HG03521 (cell line): ENCODE measurements around the gene CACNA2D3.

Experiments
- ATAC-seq: cut with Tn5 transposase; IDR thresholded peaks from one replicate; pipeline ENCODE4 v1.9.1; 2021; ENCODE audit warnings: mild to moderate bottlenecking, moderate library complexity; ENCODE audit not compliant: unreplicated experiment

Gene CACNA2D3

DNA sequence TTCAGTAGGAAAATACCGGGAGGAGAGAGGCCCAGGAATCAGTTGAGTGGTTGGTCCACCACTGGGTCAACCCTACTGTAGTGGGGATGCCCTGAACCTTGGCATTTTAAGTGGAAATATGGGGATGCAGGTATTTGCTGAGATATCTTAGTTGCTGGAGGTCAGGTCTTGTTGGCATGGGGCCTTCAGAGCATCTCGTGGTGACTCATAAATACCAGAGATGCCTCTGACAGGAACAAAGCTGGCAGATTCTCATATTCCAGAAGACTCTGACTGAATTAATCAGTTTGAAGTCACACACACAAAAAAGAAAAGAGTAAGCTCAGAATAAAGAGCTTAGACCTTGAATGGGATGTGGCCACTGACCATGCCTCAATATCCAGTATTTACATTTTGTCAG is 91.6 kb downstream of the CACNA2D3 start:
- ATAC-seq = no peak

DNA sequence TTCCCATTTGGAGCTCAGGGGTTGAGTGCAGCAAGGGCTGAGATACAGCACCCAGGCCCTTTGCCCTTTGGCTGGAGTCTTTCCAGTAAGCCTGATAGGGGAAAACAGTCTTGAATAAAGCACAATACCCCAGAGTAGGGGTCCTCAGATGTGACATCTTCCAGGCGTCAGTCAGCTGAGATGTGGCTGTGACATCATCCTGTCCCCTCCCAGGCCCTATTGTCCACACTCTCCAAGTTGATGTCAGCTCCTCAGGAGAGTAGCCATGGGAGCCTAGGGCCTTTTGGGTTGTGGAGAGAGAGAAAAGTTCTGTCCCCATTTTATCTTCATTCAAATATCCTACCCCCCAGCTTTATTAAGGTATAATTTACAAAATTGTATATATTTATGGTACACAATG is 92.5 kb downstream of the CACNA2D3 start:
- ATAC-seq = no peak

DNA sequence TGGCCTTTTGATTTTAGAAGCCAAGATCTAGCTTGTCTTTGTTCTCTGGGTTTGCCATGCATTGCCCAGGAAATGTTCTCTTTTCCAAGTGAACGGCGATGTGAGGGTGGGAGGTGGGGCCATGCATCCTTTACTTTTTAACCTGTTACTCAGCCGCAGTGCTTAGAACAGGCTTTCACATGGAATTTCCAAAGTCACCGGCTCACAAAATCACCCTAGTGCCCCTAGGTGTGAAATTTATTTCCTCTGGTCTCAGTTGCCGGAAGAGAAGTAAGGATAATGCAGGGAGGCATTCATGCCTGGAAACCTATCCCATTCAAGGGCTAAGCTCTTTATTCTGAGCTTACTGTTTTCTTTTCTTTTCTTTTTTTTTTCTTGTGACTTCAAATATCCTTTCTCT is 93.2 kb downstream of the CACNA2D3 start:
- no peak for ATAC-seq

GRCh38 chr3:54217828-54218227 is 95.5 kb downstream of the CACNA2D3 start:
- no peak for ATAC-seq

DNA sequence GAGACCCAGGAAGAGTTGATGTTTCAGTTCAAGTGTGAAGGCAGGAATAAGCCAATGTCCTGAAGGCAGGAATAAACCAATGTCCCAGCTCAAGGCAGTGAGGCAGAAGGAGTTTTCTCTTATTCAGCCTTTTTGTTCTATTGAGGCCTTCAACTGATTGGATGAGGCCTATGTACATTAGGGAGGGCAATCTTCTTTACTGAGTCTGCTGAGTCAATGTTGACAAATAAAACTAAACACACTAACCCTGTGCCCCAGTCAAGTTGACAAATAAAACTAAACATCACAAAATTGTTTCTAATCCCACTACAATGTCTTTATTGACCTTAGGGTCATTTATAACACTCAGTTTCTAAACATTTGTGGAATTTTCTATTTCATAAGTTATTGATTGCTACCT is 100.0 kb downstream of the CACNA2D3 start:
- ATAC-seq = no peak

- ATAC-seq = no peak
Observed at GRCh38 chr3:54223063-54223462, 100.7 kb downstream of the CACNA2D3 start.

DNA sequence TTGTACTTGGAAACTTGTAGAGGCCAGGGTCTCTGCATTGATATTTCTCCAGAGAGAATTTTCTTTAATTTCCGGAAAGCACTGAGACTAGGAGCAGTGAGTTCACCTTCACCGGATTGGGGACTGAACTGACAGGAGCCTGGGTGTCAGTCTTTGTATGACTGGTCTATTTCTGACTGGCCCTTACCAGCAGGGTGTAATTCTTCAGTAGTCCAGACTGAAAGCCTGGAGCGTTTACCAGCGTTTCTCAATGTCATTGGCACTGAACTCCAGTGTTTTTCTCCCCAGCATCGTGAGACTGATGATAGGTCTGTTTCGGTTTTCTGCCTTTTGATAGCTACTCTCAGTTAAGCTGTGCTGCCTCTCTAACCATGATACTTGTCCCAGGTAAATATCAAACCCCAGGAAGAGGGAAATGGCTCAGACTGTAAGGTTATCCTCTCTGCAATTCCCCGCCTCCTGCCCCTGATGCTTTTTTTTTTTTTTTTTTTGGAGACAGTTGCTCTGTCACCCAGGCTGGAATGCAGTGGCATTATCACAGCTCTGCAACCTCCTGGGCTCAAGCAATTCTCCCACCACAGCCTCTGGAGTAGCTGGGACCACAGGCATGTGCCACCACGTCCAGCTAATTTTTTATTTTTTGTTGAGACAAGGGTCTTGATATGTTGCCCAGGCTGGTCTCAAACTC is 103.6 kb downstream of the CACNA2D3 start:
- no peak for ATAC-seq

GRCh38 chr3:54228806-54229205 is 106.5 kb downstream of the CACNA2D3 start:
- ATAC-seq = no peak

DNA sequence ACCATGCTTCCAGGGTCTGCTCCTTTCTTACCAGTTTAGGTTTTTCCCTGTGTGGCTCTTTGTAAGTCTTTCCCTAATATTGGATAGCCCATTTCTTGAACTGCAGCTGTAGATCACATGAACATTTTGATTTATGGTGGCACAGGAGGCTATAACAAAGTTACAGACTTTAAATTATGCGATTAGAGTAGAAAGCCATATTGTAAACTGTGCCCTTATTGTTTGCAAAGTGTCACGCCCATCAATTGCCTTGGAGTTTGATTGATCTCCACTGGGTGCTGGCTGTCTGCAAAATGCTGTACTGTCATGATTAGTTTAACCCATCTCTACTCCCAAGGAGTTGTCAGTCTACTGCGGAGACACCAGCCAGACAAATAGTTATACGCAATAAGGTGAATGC is 110.3 kb downstream of the CACNA2D3 start:
- ATAC-seq = no peak

- ATAC-seq = no peak
Observed at GRCh38 chr3:54235998-54236397, 113.6 kb downstream of the CACNA2D3 start.

DNA sequence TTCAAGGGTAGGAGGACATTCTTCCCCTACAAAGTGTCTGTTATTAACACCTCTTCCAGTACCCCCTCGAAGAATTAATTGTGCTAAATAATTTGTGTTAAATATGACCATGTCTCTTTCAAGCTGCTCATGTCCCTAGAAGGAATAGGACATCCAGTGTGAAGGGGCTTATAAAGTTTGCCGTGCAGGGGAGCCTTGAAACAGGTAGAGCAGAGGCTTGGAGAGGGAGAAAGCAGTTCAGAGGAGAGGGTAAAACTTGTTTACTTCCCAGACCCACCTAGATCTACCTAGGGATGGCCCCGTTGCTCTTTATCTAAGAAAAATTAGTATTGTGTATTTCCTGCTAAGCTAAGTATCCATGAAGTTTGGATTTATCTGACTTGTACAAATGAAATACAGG is 114.8 kb downstream of the CACNA2D3 start:
- no peak for ATAC-seq

DNA sequence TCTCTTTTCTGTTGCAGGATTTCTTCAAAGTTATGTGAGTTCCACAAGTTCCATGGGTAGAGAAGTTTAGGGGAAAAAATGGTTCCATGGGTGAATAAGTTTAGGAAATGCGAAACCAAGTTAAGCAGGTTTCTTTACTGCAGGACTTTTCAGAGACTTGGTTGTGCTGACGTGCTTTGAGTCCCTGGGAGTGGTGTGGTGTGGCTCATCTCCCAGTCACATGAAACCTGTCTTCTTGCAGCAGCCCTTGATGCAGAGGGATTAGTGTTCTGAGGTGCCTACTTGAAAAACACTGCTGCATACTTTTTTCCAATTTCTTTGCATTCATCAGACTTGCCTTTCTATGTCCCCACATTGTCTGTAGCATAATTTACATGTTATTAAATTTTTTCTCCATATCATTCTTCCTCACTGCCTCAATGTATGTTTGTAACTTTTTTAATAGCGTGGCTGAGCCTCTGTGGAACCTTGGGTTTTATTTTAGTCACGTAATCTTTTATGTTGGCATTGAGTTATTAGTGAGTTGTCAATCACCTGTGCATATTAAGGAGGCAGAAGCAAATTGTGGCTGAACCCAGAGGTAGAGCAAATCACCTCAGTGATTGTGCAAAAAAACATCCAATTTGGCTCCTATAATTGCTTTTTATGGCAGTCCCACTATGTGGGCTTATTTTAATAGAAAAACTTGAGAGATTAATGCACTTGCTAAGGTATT is 115.6 kb downstream of the CACNA2D3 start:
- no peak for ATAC-seq

- no peak for ATAC-seq
Observed at GRCh38 chr3:54240309-54240708, 118.0 kb downstream of the CACNA2D3 start.

DNA sequence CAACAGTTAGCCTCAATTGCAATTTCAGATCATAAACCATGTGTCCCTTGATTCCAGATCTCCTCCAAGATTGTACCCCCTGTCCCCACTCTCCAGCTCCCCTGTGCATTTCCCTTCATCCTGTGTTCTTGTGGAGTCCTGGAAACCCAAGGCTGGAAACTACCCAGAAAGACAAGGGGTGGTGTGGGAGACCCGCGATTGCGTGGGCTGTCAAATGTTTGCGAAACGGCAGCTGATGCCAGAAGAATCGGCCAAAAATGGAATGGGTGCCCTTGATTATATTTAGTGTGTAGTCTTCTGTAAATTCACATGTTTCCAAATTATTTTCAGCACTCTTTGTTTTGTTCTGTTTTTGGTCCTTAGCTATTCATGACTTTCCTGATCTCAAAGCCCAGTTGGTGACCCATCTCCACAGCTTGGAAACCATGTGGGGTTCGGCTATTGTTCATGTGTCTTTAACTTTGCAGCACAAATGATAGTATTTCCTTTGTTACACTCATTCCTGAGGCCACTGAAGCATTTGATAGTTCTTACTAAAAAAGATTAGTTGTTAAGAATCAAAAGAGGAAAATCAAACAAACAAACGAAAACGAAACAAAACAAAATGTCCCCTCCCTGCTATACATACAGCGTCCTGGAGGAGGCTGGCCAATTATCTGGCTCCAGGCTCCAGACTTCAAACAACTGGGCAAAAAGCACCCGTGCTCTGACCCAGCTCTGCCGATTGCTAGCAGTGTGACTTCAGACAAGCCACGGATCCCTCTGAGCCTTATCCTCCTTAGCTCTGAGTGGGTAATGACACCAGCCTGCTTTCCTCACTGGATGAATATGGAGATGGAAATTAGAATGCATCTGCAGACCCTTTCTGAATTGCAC is 120.9 kb downstream of the CACNA2D3 start:
- ATAC-seq = no peak

DNA sequence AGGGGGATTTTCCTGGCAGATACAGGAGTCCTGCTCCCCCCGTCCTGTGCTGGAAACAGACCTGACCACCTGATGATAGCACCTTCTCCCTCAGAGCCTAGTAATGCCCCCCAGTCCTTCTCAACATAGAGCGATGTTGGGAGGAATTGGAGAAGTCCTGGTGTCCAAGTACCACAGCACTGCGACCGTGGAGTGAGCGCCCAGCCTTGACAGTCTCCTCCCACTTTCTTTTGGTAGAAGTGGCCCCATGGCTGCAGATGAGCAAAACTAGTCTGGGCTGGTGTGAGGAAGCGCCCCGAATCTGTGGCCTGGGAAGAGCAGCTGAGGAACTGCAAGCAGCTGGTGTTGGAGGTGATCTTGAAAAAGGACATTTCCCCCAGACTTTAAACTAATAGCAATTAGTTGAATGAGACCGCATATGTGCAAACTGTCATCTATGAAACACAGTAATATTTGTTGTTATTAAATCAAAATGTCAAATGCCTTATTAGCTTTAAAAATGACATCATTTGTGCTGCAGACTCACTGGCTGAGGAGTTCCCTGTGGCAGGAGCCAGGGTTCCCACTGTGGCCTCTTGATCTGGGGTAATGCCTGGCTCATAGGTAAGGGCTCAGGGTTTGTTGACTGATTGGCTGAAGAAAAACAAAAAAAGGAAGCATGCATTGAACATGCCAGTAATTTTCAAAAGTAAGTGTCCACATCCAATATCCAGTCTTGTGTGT is 121.8 kb downstream of the CACNA2D3 start:
- no peak for ATAC-seq

DNA sequence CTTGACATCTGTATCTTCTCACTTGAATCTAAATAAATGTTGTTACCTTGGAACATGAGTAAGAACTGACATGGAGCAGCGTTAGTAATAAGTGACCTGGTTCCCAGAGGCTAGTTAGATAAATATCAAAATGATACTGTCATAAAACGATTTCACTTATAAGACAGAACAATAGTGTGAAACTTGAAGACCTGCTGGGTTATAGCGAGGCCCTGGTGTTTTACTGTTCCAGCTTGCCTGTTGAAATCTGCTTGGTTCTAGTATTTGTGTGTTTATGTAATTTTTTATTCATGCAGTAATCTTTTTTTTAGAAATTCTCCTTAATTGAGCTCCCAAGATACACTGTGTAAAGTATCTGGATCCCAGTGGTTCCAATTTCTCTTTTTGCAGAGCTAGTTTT is 129.4 kb downstream of the CACNA2D3 start:
- ATAC-seq = no peak

DNA sequence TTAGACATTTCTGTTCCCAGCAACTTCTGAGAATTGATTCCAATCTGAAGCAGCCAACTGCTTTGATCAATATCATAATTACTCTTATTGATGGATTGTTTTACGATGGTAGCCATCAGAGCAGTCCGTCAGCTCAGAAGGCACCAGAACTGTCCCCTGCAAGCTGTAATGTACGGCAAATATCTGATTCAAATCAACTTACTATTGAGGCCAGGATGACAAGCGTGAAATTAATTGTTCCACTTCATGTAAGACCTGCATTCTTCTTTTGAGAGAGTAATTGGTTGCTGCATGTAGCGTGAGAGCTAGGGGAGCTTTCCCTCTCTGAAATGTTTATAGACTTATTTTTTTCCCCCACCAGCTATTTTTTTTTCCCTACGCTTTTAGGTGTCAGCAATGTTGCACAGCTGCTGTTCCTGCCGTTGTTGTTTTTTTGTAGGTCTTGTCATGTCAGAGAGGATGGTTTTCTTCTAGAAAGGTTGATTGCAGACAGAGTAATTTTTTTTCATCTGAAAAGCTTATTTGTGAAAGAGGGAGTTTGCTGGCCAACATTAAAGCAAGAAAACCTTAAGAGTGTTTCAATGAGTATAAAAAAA is 134.9 kb downstream of the CACNA2D3 start:
- ATAC-seq = no peak

GRCh38 chr3:54259636-54260035 is 137.3 kb downstream of the CACNA2D3 start:
- no peak for ATAC-seq

DNA sequence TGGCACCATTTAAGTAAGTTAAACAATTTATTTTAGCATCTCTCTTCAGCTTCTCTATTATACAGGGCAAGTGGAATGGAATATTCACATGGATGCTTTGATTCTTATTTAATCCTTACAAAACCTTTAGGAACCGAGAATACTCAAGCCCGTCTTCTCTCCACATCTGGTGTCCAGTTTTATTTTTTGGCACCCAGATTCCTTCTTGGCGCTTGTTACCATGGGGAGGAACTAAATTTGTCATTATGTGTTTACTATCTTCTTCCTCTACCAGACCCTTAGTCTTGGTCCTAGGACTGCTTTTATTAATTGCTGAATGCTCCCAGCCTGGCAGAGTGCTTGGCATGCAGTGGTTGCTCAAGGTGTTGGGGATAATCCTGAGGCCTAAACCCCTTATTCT is 138.8 kb downstream of the CACNA2D3 start:
- no peak for ATAC-seq

DNA sequence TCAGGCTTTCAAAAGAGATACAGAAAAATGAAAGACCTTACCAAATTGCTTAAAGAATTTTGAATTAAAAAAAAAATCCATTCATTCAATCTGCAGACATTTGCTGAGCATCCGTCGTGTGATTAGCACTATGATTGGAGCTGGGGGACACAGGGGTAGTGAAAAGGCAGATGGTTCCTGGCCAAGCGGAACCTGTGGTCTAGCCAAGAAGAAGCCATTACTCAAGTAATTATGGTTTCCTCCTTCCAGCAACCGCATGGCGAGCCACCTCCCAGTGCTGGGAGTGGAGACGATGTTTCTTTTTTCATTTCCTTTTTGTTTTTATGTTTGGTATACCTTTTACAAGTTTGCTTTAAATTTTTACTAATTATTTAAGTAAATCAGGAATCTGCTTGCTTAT is 140.2 kb downstream of the CACNA2D3 start:
- ATAC-seq = no peak

- no peak for ATAC-seq
Observed at GRCh38 chr3:54262946-54263345, 140.6 kb downstream of the CACNA2D3 start.
